Stimulated activated CD8-positive, alpha-beta memory T cell treated with anti-CD3 and anti-CD28 coated beads, Interleukin-4, amount 100 ng/mL, for 4 hours (primary cell): ENCODE results near the gene PROB1.
"Not testable (repeated sequence)": the region's sequence is repeated elsewhere in the genome, so short reads cannot be mapped to it uniquely, and the experiment has no call there.

Source experiments
- DNase-seq, 2 donors: peaks; one replicate each; pipeline ENCODE4 v3.0.0-alpha.2; 2020; ENCODE audit warnings: low read depth in 2 of 2, low spot score in 1 of 2

PROB1 gene

DNA sequence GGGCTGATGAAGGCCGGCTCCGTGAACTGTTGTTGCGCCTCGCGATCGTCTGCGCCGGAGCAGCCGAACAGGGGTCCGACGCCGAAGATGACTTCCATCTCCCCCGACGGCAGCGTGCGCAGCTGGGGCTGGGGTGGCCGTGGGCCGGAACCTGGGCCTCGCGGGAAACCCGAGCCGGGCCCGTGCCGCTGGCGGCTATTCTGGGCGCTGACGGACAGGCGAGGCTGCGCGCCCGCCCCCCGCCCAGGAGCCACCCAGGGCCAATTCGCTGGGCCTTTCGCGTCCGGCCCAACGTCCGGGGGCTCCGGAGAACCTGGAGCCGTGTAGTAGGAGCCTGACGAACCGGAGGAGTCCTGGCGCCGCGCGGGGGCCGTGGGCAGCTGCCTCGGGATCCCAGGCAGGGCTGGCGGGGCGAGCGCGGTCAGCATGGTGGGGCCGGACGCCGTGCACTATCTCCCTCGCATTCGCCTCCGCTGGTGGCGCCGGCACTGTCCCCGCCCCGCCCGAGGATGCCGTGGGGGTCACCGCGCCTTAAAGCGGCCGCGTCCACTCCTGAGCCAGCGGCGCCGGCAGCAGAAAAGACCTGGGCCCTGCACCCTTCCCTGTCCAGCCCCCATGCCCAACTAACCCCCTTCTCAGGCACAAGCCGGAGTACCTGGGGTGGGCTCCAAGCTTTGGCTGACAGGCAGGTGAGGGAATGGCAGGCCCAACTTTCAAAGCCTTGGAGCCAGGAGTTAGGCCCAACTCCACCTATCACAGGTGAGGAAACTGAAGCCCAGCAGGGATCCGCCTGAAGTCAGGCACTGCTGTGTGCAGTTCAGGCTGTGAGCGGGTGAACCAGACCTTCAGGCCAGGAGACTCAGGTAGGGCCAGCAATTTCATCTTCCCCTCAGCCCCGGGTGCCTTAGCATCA is at the start of gene PROB1:
Gene PROB1 (minus strand): TSS at position 451 of the 913 bp plus-strand sequence. CDS start 23 bp downstream, at position 428.
- DNase-seq = no peak

GRCh38 chr5:139443831-139444453 is 49.0 kb upstream of the PROB1 start:
- no peak for DNase-seq

GRCh38 chr5:139440416-139440815 is 45.5 kb upstream of the PROB1 start:
- DNase-seq = not testable (repeated sequence)

DNA sequence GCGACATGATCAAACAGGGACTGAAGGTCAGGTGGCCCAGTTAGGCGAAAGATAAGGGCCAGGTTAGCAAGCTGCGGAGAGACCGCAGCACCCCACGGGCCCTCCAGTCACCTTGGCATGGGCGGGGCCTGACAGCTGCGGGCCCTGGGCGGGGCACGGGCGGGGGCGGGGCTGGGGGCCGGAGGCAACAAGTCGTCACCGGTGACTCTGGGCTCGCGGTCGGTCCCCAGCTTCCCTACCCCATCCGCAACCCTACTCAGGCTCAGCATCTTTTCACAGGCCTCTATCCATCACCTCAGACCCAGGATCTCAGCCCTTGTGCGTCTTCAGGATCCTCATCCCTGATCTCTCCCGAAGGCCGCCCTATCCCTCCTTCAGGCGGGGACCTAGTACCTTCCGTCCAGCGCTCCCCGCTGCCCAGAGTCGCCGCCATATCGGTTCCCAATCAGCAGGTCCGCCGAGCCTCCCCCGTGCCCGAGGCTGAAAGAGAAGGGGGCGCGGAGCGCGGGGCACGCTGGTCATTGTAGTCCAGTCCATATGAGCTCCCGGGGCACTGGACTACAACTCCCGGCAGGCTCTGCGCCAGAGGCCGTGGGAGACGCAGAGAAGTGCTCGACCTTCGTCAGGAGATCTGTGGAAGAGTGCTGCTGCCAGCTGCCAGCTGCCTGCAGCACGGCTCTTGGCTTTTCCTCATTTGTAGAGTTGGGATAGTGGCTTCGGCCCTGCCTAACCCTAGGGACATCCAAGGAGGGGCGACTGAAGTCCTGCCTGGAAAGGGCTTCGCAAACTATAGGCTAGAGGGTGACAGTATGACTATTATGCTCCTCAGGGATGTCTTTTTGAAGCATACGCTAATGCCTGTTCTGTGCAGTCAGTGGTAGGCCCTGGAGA is 44.4 kb upstream of the PROB1 start, which contains the start of gene DNAJC18:
Gene DNAJC18 (minus strand): TSS at position 513 of the 891 bp plus-strand sequence. CDS start 80 bp downstream, at position 433.
- peak; percentile 68 to 76 for DNase-seq

DNA sequence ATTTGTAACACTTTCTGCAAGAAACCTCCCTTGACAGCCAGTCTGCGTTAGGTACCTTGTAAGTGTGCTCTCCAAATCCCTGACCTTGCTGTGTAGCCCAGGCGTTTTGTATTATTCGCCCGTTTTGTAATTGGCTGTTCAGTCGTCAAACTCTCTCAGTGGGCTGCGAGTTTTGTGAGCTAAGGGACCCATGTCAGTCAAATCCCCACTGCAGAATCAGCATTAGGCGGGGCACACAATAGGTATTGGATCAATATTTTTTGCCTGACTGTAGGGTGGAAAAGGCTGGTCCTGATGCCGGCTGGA is 43.8 kb upstream of the PROB1 start:
- no peak for DNase-seq

GRCh38 chr5:139435676-139436075 is 40.8 kb upstream of the PROB1 start:
- DNase-seq = no peak

DNA sequence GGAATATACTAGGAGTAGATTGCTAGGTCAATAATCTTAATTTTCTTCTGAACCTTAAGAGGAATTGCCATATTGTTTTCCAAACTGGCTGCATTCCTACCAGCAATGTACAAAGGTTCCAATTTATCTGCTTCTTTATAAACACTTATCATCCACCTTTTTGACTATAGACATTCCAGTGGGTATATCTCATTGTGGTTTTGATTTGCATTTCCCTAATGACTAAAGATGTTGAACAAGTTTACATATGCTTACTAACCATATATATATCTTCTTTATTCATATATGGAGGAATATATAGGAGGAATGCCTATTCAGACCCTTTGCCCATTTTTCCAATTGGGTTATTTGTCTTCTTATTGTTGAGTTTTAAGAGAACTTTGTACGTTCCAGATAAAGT is 36.8 kb upstream of the PROB1 start:
- DNase-seq = no peak

GRCh38 chr5:139430015-139430414 is 35.1 kb upstream of the PROB1 start:
- DNase-seq = no peak

DNA sequence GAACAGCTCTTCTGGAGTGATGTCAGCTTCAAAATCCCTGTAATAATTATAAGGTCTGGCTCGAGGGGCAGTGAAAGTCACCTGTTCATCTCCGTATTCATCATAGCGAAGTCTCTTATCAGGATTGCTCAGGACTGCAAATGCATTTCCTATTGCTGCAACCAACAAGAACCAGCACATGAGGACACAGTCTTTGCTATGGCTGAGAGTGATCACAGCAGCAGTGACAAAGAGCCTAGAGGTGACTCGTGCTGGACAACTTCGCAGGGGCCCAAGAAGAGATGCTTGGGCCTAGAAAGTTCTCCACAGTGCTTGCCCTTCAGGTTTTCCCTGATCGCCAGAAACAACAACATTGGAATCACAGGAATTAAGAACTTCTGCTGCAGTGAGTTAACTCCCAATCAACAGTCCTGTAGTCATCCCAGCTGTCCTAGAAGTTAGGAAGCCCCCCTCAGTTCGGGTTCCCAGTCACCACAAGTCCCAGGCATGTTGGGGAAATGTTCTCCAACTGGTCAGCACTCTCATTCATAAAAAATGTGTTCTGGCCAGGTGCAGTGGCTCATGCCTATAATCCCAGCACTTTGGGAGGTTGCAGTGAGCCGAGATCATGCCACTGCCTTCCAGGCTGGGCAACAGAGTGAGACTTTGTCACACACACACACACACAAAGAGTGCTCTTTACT is 31.4 kb upstream of the PROB1 start:
- no peak for DNase-seq

DNA sequence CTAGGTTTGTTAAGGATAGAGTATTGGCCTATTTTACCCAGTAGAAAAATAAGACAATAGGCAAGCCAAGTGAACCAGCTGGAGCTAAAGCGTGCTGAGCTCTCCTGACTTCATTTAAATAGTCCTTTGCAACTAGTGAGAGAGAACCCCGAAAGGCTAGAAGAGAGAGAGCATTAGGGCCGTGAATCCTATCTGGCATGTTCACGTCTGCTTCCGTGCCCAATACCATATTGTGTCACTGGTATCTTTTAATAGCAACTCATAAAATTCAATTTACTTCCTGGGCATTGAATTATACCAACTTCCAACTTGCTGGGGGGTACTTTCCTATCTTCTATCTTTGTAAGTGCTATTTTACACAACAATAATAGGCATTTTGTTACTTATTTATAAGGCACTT is 30.6 kb upstream of the PROB1 start:
- DNase-seq = no peak

DNA sequence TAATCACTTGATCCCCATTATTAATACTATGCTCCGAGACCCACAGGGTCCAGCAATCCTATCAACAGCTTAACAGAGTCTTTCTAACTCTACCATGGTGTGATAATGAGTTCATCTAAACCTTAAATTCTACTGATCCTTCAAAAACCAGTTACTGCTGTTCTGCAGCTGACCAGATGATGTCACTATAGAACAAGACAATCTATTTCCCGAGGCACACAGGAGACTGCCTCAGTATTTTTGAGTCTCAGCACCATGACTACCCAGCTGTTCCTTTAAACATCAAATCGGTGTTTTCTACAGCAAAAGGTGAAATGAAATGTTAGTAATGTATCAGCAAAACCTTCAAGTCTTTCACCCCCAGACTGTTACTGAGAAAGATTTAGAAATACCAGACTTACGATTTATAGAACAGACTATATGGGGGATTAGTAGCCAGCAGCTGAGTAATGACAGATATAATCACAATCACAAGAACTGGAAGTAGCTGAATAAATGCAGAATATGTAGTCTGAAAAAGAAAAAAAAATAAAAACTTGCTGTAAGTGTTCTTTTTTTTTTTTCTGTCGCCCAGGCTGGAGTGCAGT is 27.5 kb upstream of the PROB1 start:
- DNase-seq = no peak

DNA sequence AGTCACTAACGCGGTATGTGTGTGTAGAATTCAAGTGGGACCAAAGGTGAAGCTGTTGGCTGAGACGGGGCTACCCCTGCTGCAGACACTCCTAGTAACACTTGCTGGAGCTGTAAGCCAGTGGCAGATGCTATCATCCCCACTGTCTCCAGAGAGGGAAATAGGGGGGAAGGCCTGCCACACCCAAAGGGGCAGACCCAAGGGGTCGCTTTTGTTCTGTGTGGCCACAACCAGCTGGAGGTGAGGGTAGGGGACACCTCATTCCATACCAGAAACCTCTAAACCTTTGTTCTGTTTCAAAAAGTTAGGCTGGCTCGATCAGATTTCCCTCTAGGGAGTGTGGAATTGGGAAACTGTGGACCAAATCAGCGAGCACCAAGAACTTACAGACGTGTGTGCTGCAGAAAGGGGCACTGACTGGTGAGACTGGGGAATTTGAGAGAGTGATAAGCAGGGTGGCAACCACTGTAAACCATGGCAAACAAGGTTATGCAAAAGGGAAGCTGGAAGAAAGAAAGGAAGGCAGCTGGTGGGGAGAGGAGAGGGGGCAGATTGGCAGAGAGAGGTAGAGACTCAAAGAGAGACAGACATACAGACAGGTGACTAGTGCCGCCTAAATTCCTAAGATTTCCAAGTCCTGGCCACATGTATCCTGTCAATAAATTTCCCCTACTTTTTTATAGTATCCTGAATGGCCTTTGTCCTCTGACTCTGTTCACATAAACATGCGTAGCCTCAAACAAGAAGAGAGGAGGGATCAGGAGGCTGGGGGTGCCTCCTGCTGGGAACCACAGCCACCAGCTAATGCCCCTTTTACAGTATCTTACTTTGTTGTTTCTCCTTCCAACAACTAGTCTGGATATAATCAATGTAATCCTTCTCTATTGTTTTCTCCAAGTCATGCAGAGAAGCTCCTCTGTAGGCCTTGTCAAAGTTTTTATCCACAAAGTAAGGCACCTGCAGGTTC is 24.6 kb upstream of the PROB1 start:
- DNase-seq = no peak

- DNase-seq = no peak
Measured at GRCh38 chr5:139418793-139419192, 23.9 kb upstream of the PROB1 start.

DNA sequence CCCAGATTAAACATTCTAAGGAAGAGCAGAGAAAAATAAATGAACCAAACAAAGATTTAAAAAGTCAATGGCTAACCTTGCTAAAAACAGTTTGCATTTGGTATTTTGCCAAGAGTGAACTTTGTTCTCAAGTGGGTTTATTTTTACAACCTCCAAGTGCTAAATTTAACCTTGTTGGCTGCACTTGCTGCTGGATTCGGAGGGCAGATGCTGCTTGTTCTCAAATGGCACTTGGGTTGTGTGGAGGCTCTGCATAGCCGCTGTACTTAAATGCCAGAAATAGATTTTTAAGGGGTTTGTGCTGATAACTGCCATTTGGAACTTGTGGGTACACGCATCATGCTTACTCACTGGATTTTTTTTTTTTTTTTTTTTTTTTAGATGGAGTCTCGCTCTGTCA is 22.3 kb upstream of the PROB1 start:
- DNase-seq = no peak

DNA sequence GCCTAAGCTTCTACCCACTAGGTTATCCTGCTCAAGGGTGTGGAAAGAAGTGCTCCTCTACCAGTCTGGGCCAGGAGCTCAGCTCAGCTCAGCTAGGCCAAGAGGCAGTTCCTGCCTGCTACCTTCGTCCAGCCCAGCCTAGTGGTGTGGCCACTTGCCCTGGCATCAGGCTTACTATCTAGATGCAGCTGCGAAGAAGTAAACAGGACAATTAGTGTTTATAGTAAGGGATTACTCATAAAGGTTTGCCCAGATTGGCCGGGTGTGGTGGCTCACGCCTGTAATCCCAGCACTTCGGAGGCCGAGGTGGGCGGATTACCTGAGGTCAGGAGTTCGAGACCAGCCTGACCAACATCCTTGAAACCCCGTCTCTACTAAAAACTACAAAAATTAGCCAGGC is 21.7 kb upstream of the PROB1 start:
- DNase-seq = no peak

- DNase-seq = no peak
Measured at GRCh38 chr5:139415869-139416268, 21.0 kb upstream of the PROB1 start.

DNA sequence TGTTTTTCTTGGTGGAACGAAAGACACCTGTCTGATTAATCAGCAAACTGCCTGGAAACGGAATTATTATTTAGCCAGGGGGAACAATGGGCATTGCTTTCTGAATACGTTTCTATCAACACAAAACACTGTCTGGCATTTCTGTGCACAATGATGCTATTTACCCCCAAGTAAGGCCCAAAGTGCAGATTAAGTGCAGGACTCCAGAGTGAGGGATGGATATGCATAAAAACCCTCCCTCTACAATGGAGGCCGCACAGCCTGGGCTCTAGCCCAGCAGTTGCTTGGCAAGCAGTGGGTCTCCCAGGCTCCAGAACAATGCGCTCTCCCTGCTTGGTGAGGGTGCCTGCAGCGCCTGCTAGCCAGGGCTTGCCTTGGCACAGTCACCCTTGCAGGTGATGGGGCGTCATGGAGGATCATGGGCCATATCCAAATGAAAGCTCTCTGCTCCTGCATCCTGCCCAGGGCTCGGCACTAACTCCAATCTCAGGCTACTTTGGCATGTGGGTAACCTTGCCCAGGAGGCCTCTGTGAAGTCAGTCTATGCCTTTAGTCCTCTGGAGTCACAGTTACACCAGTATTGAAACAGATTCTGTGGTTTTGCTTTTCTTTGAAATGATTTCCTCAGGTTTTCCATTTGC is 20.4 kb upstream of the PROB1 start:
- DNase-seq = no peak

DNA sequence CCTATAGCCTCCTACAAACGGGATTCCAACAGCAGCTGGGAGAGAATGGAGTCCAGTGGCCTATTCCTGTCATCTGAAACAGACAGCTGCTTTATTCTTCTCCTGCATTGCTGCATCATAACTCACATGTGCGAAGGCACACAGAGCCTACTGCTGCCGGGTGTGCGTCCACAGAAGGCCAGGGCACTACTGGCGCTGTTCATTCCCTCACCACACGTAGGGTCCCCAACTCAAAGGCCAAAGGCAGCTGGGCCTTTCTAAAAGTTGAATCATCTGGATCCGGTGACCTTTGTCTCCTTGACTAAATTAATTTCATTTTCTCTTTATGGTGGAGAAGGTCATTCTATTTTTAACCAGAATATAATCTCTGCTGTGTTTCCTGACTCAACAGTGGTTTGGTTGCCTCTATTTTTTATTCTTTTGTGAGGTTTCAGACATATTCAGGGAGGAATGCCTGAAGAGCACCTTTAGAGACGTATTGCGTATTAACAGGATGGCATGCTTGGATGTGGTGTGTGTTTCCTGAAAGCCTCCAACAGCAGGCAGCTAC is 19.8 kb upstream of the PROB1 start:
- no peak for DNase-seq

DNA sequence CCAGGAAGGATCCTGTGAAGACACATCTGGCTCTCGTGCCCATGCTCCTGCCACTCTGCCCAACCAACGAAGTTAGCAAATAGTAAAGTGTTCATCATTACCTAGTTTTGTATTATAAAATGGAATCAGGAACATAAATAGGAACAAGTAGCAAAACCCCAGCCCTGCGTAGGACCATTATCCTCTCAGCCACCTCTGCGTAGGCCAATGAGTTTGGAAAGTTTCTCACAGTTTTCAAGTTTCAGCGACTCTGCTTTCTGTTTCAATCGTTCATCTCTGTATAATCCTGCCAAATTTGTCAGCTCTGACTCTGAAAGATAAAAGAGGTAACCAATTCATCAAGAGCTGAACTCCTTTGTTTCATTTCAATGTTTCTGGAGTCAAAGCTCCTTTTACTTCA is 19.1 kb upstream of the PROB1 start:
- no peak for DNase-seq
